Lower leg skin (tissue), 3 donors: ENCODE results near the gene ZFYVE28.

Experiments used
- CTCF ChIP-seq, 3 donors: fragments of 450-650 bp; IDR thresholded peaks; one replicate each; pipeline ENCODE4 v1.5.1; 2016; ENCODE audit warnings: antibody characterized with exemption in 3 of 3, mild to moderate bottlenecking in 3 of 3, moderate library complexity in 2 of 3
- POLR2A ChIP-seq, 2 donors: fragments of 450-650 bp; IDR thresholded peaks; one replicate each; pipeline ENCODE4 v1.6.1; 2016 to 2017; ENCODE audit warnings: antibody characterized with exemption in 2 of 2, mild to moderate bottlenecking in 1 of 2, moderate library complexity in 1 of 2

GRCh38 chr4:2289311-2289954 is 129.0 kb downstream of the ZFYVE28 start:
- no peak for TF ChIP-seq POLR2A (IDR thresholded peaks at IDR 0.05)
- TF ChIP-seq CTCF (IDR thresholded peaks at IDR 0.05): no peak
